Gastroesophageal sphincter (tissue), 4 donors: ENCODE measurements around the gene CD248. TPM values are rescaled to one million over a fixed set of nuclear protein-coding genes. Genes with fewer than 3 reads are reported as not detected.

ENCODE experiments used
- ATAC-seq: fragments of 150-250 bp; one replicate; pipeline ENCODE4 v1.9.1; 2016; ENCODE audit warnings: mild to moderate bottlenecking, moderate library complexity
- H3K27ac ChIP-seq, 4 donors: fragments of 200-600 bp; sonication (generic) in 3 of 4; 1 replicate in 3 of 4; 2 replicates in 1 of 4; pipeline ENCODE4 v1.5.1; 2016 to 2019
- H3K27me3 ChIP-seq: fragments of 200-600 bp; sonication (generic); one replicate; pipeline ENCODE4 v1.5.1; 2019
- H3K36me3 ChIP-seq, 2 donors: fragments of 200-600 bp; sonication (generic); one replicate each; pipeline ENCODE4 v1.5.1; 2019; ENCODE audit warnings: control low read depth in 1 of 2
- H3K4me1 ChIP-seq, 3 donors: fragments of 200-600 bp; sonication (generic); 1 replicate in 2 of 3; 2 replicates in 1 of 3; pipeline ENCODE4 v1.5.1; 2016 to 2019; ENCODE audit warnings: control low read depth in 2 of 3
- H3K4me3 ChIP-seq, 2 donors: fragments of 200-600 bp; sonication (generic); one replicate each; pipeline ENCODE4 v1.5.1; 2019; ENCODE audit warnings: mild to moderate bottlenecking in 1 of 2, moderate library complexity in 1 of 2
- H3K9me3 ChIP-seq, 3 donors: fragments of 200-600 bp; sonication (generic); one replicate each; pipeline ENCODE4 v1.5.1; 2017 to 2019; ENCODE audit warnings: control low read depth in 2 of 3
- EP300 ChIP-seq: sonication (generic); formaldehyde crosslinking; IDR thresholded peaks from one replicate; pipeline ENCODE4 v1.6.1; 2017; ENCODE audit warnings: antibody characterized with exemption, mild to moderate bottlenecking
- POLR2A ChIP-seq, 2 donors: fragments of 450-650 bp; IDR thresholded peaks; one replicate each; pipeline ENCODE4 v1.6.1; 2017; ENCODE audit warnings: antibody characterized with exemption in 2 of 2, mild to moderate bottlenecking in 2 of 2, moderate library complexity in 1 of 2
- POLR2AphosphoS5 ChIP-seq: sonication (generic); formaldehyde crosslinking; IDR thresholded peaks from one replicate; pipeline ENCODE4 v1.6.1; 2017; ENCODE audit warnings: antibody characterized with exemption
- WGBS, 2 donors: methylation state at CpG; one replicate each; pipeline ENCODE4 v1.1.5; 2018; ENCODE audit warnings: low coverage in 1 of 2; 5-methylcytosine and 5-hydroxymethylcytosine counted together
- total RNA-seq, 4 donors: library from RNA; depleted of rRNA; stranded (reverse); fragments of >200 nt; gene quantifications; one replicate each; pipeline ENCODE4 v1.1.0, GENCODE V29; 2016
- TF ChIP-seq, protein P1 (sequence below), 4 experiments: fragments of 200-600 bp in 2 of 4; fragments of 450-650 bp in 2 of 4; sonication (generic) in 1 of 4; IDR thresholded peaks; one replicate each; pipeline ENCODE4 v1.5.1; 2017 to 2019; ENCODE audit warnings: antibody characterized with exemption in 4 of 4, mild to moderate bottlenecking in 2 of 4, moderate library complexity in 2 of 4

CD248 gene
- total RNA-seq, 4 donors from 2014 or later = 23.1 to 68.2 (median 27.0) TPM

DNA sequence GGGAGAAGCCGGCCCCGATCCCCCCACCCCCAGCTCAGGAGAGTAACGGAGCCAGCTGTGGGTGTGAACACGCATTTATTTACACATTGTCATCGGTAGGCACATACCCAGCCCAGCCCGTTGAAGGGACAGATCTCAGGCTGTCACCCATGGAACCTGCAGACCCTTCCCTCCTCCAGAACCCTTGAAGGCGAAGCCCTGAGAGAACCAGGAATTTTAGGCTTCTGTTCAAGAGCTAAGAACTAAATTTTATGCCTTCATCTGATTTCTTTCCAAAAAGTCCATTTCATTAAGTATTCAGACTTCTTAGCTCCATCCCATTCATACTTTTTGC lies 28.4 kb upstream of the CD248 start:
- peak; percentile 1 for ATAC-seq
- Histone ChIP-seq H3K4me3 (peak overlapping the region; percentile 84 to 97), H3K9me3 (no peaks in the 10 kb centered on the region), H3K27ac (peak overlapping the region; percentile 10 to 96 (median 90)), H3K36me3 (peaks cover 0 to 22% of the 10 kb centered on the region in 2 donors), H3K27me3 (no peaks in the 10 kb centered on the region), H3K4me1 (peaks cover 0 to 53% (median 28%) of the 10 kb centered on the region in 3 donors)
- 0 to 4% methylated on average over 1 to 2 of the region's 7 CpGs for WGBS, 2 donors
- TF ChIP-seq POLR2A (IDR thresholded peaks at IDR 0.05) = no peak
- TF ChIP-seq EP300 = no peak
- no peak for TF ChIP-seq POLR2AphosphoS5
- TF ChIP-seq, protein P1, sequence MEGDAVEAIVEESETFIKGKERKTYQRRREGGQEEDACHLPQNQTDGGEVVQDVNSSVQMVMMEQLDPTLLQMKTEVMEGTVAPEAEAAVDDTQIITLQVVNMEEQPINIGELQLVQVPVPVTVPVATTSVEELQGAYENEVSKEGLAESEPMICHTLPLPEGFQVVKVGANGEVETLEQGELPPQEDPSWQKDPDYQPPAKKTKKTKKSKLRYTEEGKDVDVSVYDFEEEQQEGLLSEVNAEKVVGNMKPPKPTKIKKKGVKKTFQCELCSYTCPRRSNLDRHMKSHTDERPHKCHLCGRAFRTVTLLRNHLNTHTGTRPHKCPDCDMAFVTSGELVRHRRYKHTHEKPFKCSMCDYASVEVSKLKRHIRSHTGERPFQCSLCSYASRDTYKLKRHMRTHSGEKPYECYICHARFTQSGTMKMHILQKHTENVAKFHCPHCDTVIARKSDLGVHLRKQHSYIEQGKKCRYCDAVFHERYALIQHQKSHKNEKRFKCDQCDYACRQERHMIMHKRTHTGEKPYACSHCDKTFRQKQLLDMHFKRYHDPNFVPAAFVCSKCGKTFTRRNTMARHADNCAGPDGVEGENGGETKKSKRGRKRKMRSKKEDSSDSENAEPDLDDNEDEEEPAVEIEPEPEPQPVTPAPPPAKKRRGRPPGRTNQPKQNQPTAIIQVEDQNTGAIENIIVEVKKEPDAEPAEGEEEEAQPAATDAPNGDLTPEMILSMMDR (IDR thresholded peaks at IDR 0.05) = no peak

DNA sequence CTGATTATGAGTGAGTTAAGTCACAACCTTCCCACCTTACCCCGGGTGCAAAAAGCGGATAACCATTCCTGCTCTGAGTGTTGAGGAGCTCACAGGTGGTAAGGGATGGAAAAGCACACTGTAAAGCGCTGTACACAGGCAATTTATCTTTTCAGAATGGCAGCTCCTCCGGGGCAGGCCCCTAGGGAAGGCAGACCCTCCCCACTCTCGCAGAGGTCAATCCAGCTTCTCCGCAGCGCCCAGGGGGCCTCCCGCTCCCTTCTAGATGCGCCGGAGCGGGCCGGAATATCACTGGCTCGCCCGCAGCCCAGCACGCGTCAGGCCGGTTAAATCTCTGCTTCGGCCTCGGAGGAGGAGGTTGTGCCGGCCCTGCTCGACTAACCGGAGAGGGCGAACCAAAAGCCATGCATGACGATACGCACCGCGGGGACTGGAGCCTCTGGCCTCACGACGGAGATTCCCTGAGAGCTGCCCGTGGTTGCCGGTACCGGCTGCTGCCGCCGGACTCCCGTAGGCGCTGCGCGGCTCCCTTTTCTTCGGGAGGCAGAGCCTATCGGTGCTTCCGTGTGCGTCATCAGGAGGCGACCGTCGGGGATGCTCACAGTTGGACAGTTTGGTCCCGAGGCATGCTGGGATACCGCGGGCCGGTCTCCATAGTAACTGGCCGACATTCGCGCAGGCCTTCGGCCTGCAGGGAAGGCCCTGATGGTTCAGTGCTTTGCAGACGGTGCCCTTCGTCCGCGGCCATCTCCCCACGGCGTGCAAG lies 27.9 kb upstream of the CD248 start, which contains the start of gene BRMS1:
BRMS1 (minus strand) TSS at position 555 of the 766 bp plus-strand sequence. CDS start 2,870 bp downstream, outside the sequence.
- H3K4me3 ChIP-seq = peak within 1 kb of the TSS; percentile 84 to 97
- no peaks in the 10 kb centered on the region for H3K9me3 ChIP-seq
- H3K27me3 ChIP-seq = no peaks in the 10 kb centered on the region
- H3K36me3 ChIP-seq = peaks cover 0 to 27% of the 10 kb centered on the region in 2 donors
- 0% methylated on average over 1 of the region's 59 CpGs for WGBS, 2 donors
- ATAC-seq = peak; percentile 90
- peak within 1 kb of the TSS; percentile 66 to 96 (median 90) for H3K27ac ChIP-seq
- peaks cover 0 to 53% (median 28%) of the 10 kb centered on the region in 3 donors for H3K4me1 ChIP-seq
- TF ChIP-seq POLR2AphosphoS5 (peak; percentile 92), POLR2A (IDR thresholded peaks at IDR 0.05) (peak; percentile 79 to 84), EP300 (no peak)
- TF ChIP-seq, protein P1 (IDR thresholded peaks at IDR 0.05) = peak in 3 of 4 experiments; percentile 46 to 59 (median 50)

GRCh38 chr11:66343176-66343575 lies 26.3 kb upstream of the CD248 start:
- WGBS, 2 donors = 83 to 100% methylated on average over 1 to 7 of the region's 8 CpGs

GRCh38 chr11:66341502-66342126 lies 24.8 kb upstream of the CD248 start:
- ATAC-seq = no peak
- 75 to 91% methylated on average over 2 to 8 of the region's 21 CpGs for WGBS, 2 donors
- Histone ChIP-seq H3K27ac (no peak overlapping the region), H3K4me3 (no peak overlapping the region), H3K36me3 (peaks cover 0 to 58% of the 10 kb centered on the region in 2 donors), H3K4me1 (peaks cover 0 to 45% (median 31%) of the 10 kb centered on the region in 3 donors), H3K9me3 (no peaks in the 10 kb centered on the region), H3K27me3 (no peaks in the 10 kb centered on the region)
- TF ChIP-seq, protein P1 (IDR thresholded peaks at IDR 0.05) = no peak
- TF ChIP-seq POLR2A (IDR thresholded peaks at IDR 0.05) (no peak), POLR2AphosphoS5 (no peak), EP300 (no peak)

More at GRCh38 chr11:66343176-66343575, 26.3 kb upstream of the CD248 start:
- peaks cover 0 to 45% (median 28%) of the 10 kb centered on the region in 3 donors for H3K4me1 ChIP-seq
- H3K27me3 ChIP-seq = no peaks in the 10 kb centered on the region
- H3K27ac ChIP-seq = no peak overlapping the region
- TF ChIP-seq POLR2A (IDR thresholded peaks at IDR 0.05) (no peak), POLR2AphosphoS5 (no peak), EP300 (no peak)
- TF ChIP-seq, protein P1 (IDR thresholded peaks at IDR 0.05) = no peak
- H3K36me3 ChIP-seq = peaks cover 0 to 43% of the 10 kb centered on the region in 2 donors
- ATAC-seq = no peak
- no peak overlapping the region for H3K4me3 ChIP-seq
- H3K9me3 ChIP-seq = no peaks in the 10 kb centered on the region
